ENCODE data around the gene SEBOX.

The SEBOX gene

GRCh38 chr17:28350271-28350670 is 14.7 kb downstream of the SEBOX start:
- peaks cover 6% of the 10 kb centered on the region; the same call in 1 of the 2 replicates for H3K79me2 ChIP-seq (ENCODE audit: insufficient read depth, low read length)
- H2AFZ ChIP-seq (ENCODE audit: low read length), result no peak overlapping the region
- no peak overlapping the region for H3K9ac ChIP-seq (ENCODE audit: low read depth, low read length, poor library complexity, severe bottlenecking)
- no peaks in the 10 kb centered on the region for H3K27me3 ChIP-seq (ENCODE audit: insufficient read depth, low read length, poor library complexity, severe bottlenecking)
- H4K20me1 ChIP-seq (ENCODE audit: insufficient read depth, low read length, poor library complexity, severe bottlenecking), result no peaks in the 10 kb centered on the region
- no peaks in the 10 kb centered on the region for H3K4me1 ChIP-seq (ENCODE audit: insufficient read depth, low read length, poor library complexity, severe bottlenecking)
- H3K9me2 ChIP-seq (replicated peaks; ENCODE audit: low read depth, low read length), result no peaks in the 10 kb centered on the region
- no peaks in the 10 kb centered on the region for H3K9me3 ChIP-seq (ENCODE audit: insufficient read depth, low read depth, low read length)
- no peak for TF ChIP-seq CTCF (conservative IDR thresholded peaks at IDR 0.05; ENCODE audit: low read length)
- TF ChIP-seq EZH2phosphoT487 (IDR thresholded peaks at IDR 0.05; ENCODE audit: borderline replicate concordance), result no peak
- H3K4me2 ChIP-seq (ENCODE audit: low read depth, low read length, poor library complexity, severe bottlenecking), result no peak overlapping the region
- H3K36me3 ChIP-seq (ENCODE audit: insufficient read depth, low read length), result peaks cover 48% of the 10 kb centered on the region; the same call in 1 of the 2 replicates
- H3F3A ChIP-seq (ENCODE audit: low read depth), result no peaks in the 10 kb centered on the region
- H3K4me3 ChIP-seq (ENCODE audit: low read length, poor library complexity, severe bottlenecking), result no peak overlapping the region

- H3K9me2 ChIP-seq (replicated peaks; ENCODE audit: low read depth, low read length), result no peaks in the 10 kb centered on the region
- H3K4me1 ChIP-seq (ENCODE audit: insufficient read depth, low read length, poor library complexity, severe bottlenecking), result no peaks in the 10 kb centered on the region
- no peak overlapping the region for H3K9ac ChIP-seq (ENCODE audit: low read depth, low read length, poor library complexity, severe bottlenecking)
- no peak overlapping the region for H2AFZ ChIP-seq (ENCODE audit: low read length)
- H3K4me2 ChIP-seq (ENCODE audit: low read depth, low read length, poor library complexity, severe bottlenecking), result no peak overlapping the region
- H4K20me1 ChIP-seq (ENCODE audit: insufficient read depth, low read length, poor library complexity, severe bottlenecking), result no peaks in the 10 kb centered on the region
- H3K4me3 ChIP-seq (ENCODE audit: low read length, poor library complexity, severe bottlenecking), result no peak overlapping the region
- no peaks in the 10 kb centered on the region for H3K79me2 ChIP-seq (ENCODE audit: insufficient read depth, low read length)
- peaks cover 48% of the 10 kb centered on the region; the same call in 1 of the 2 replicates for H3K36me3 ChIP-seq (ENCODE audit: insufficient read depth, low read length)
- no peaks in the 10 kb centered on the region for H3K27me3 ChIP-seq (ENCODE audit: insufficient read depth, low read length, poor library complexity, severe bottlenecking)
- no peaks in the 10 kb centered on the region for H3F3A ChIP-seq (ENCODE audit: low read depth)
- H3K9me3 ChIP-seq (ENCODE audit: insufficient read depth, low read depth, low read length), result no peaks in the 10 kb centered on the region
- no peak for TF ChIP-seq CTCF (conservative IDR thresholded peaks at IDR 0.05; ENCODE audit: low read length)
- no peak for TF ChIP-seq EZH2phosphoT487 (IDR thresholded peaks at IDR 0.05; ENCODE audit: borderline replicate concordance)
These were observed 16.0 kb downstream of the SEBOX start for GRCh38 chr17:28348979-28349378.

- H3K9me2 ChIP-seq (replicated peaks; ENCODE audit: low read depth, low read length), result no peaks in the 10 kb centered on the region
- no peak overlapping the region for H2AFZ ChIP-seq (ENCODE audit: low read length)
- TF ChIP-seq CTCF (conservative IDR thresholded peaks at IDR 0.05; ENCODE audit: low read length) (no peak), EZH2phosphoT487 (IDR thresholded peaks at IDR 0.05; ENCODE audit: borderline replicate concordance) (no peak)
- H3K27me3 ChIP-seq (ENCODE audit: insufficient read depth, low read length, poor library complexity, severe bottlenecking), result no peaks in the 10 kb centered on the region
- H3K4me2 ChIP-seq (ENCODE audit: low read depth, low read length, poor library complexity, severe bottlenecking), result no peak overlapping the region
- no peaks in the 10 kb centered on the region for H3K9me3 ChIP-seq (ENCODE audit: insufficient read depth, low read depth, low read length)
- H3K9ac ChIP-seq (ENCODE audit: low read depth, low read length, poor library complexity, severe bottlenecking), result no peak overlapping the region
- H3K4me1 ChIP-seq (ENCODE audit: insufficient read depth, low read length, poor library complexity, severe bottlenecking), result no peaks in the 10 kb centered on the region
- no peak overlapping the region for H3K4me3 ChIP-seq (ENCODE audit: low read length, poor library complexity, severe bottlenecking)
- no peaks in the 10 kb centered on the region for H3K79me2 ChIP-seq (ENCODE audit: insufficient read depth, low read length)
- H3K36me3 ChIP-seq (ENCODE audit: insufficient read depth, low read length), result peaks cover 46% of the 10 kb centered on the region; the same call in 1 of the 2 replicates
- no peaks in the 10 kb centered on the region for H4K20me1 ChIP-seq (ENCODE audit: insufficient read depth, low read length, poor library complexity, severe bottlenecking)
- H3F3A ChIP-seq (ENCODE audit: low read depth), result no peaks in the 10 kb centered on the region
These were observed 17.6 kb downstream of the SEBOX start for GRCh38 chr17:28347261-28347891.
